Activated CD8-positive, alpha-beta T cell treated with anti-CD3 and anti-CD28 coated beads for 36 hours (primary cell): ENCODE data around the gene FAHD2B. TPM values are rescaled to one million over a fixed set of nuclear protein-coding genes. Genes with fewer than 3 reads are reported as not detected.

Source experiments
- total RNA-seq, 2 experiments: library from RNA; stranded (reverse); gene quantifications; one replicate each; pipeline ENCODE4 v1.2.3, GENCODE V29; 2021

FAHD2B gene
- total RNA-seq, 2 experiments from 2014 or later, result 29.2 to 31.9 TPM

Other genes with a start within 250 kb of the FAHD2B start
- 10 to 100 TPM; 22.6 TPM for gene ANKRD39, start 236.9 kb downstream of the FAHD2B start, total RNA-seq
- gene SEMA4C, start 224.8 kb downstream of the FAHD2B start, total RNA-seq, result 10 to 100 TPM; 10.4 to 12.4 TPM
- under 1 TPM; 0.72 to 0.77 TPM for gene FAM178B, start 108.3 kb downstream of the FAHD2B start, total RNA-seq
- gene ANKRD36, start 18.3 kb upstream of the FAHD2B start, total RNA-seq, result 10 to 100 TPM; 27.0 to 27.3 TPM